IMR-90 (cell line): ENCODE data around the gene RPS6KA2. TPM values are rescaled to one million over a fixed set of nuclear protein-coding genes. Genes with fewer than 3 reads are reported as not detected.
A peak's percentile ranks its signal among the peaks of the same experiment; 100 is the strongest.

Experiments used
- ATAC-seq: fragments of 200-7000 bp; cut with Tn5 transposase; 2 replicates; pipeline ENCODE4 v1.9.1; 2020; ENCODE audit warnings: low read depth, mild to moderate bottlenecking, moderate library complexity
- BruUV-seq: library from RNA; stranded (reverse); fragments of 400-500 nt; replicated peaks from 2 replicates; lab custom pipeline; 2021; lab: Mats Ljungman, UMichigan
- CTCF ChIA-PET: fragments of 300-600 bp; formaldehyde crosslinking; extraction: SDS; loops from one replicate; lab custom pipeline; 2021; ENCODE audit warnings: antibody characterized with exemption; lab: Yijun Ruan, JAX
- POLR2A ChIA-PET: fragments of 300-600 bp; sonication (Branson Sonifier 250); formaldehyde crosslinking; loops from one replicate; lab custom pipeline; 2022; ENCODE audit warnings: antibody characterized with exemption; ENCODE audit not compliant: unreplicated experiment; lab: Charles Lee
- DNase-seq: peaks from one replicate; pipeline ENCODE4 v3.0.0; 2013
- H2AFZ ChIP-seq: replicated peaks from 2 replicates; pipeline ENCODE3; 2013; ENCODE audit warnings: low read length, mild to moderate bottlenecking; ENCODE audit not compliant: poor library complexity
- H2AK5ac ChIP-seq: 2 replicates; pipeline ENCODE4 v1.6.1; 2013; ENCODE audit warnings: low read depth, low read length, inconsistent platforms
- H2AK9ac ChIP-seq: replicated peaks from 2 replicates; pipeline ENCODE3; 2013; ENCODE audit warnings: mild to moderate bottlenecking, low read depth, low read length, moderate library complexity; ENCODE audit not compliant: poor library complexity
- H2BK120ac ChIP-seq: 2 replicates; pipeline ENCODE4 v1.6.1; 2013; ENCODE audit warnings: low read depth, low read length, inconsistent platforms
- H2BK15ac ChIP-seq: 3 replicates; pipeline ENCODE4 v1.6.1; 2013; ENCODE audit warnings: low read depth, low read length, inconsistent platforms
- H2BK20ac ChIP-seq: 2 replicates; pipeline ENCODE4 v1.6.1; 2013; ENCODE audit warnings: low read depth, mild to moderate bottlenecking, inconsistent platforms, low read length, moderate library complexity
- H2BK5ac ChIP-seq: 2 replicates; pipeline ENCODE4 v1.6.1; 2013; ENCODE audit warnings: mild to moderate bottlenecking, low read depth, low read length, inconsistent platforms; ENCODE audit not compliant: poor library complexity, severe bottlenecking
- H3K14ac ChIP-seq: replicated peaks from 2 replicates; pipeline ENCODE4 v1.6.1; 2013; ENCODE audit warnings: low read depth, low read length, inconsistent platforms
- H3K18ac ChIP-seq: 2 replicates; pipeline ENCODE4 v1.6.1; 2013; ENCODE audit warnings: low read depth, low read length, control low read depth
- H3K23ac ChIP-seq: 2 replicates; pipeline ENCODE4 v1.6.1; 2013; ENCODE audit warnings: low read depth, low read length, inconsistent platforms
- H3K27ac ChIP-seq: 2 replicates; pipeline ENCODE4 v1.5.1; 2013; ENCODE audit warnings: mild to moderate bottlenecking, control low read depth, low read length; ENCODE audit not compliant: insufficient read depth
- H3K27me3 ChIP-seq: 2 replicates; pipeline ENCODE4 v1.6.1; 2013; ENCODE audit warnings: low read length; ENCODE audit not compliant: control insufficient read depth, insufficient read depth
- H3K36me3 ChIP-seq: 2 replicates; pipeline ENCODE4 v1.6.1; 2013; ENCODE audit warnings: low read length, mixed read lengths; ENCODE audit not compliant: control insufficient read depth, insufficient read depth
- H3K4ac ChIP-seq: 2 replicates; pipeline ENCODE4 v1.6.1; 2013; ENCODE audit warnings: low read depth, low read length, inconsistent platforms
- H3K4me1 ChIP-seq: 2 replicates; pipeline ENCODE4 v1.6.1; 2013; ENCODE audit warnings: low read length, mixed read lengths; ENCODE audit not compliant: control insufficient read depth, insufficient read depth
- H3K4me2 ChIP-seq: 2 replicates; pipeline ENCODE4 v1.6.1; 2013; ENCODE audit warnings: low read depth, mild to moderate bottlenecking, control low read depth, low read length, moderate library complexity
- H3K4me3 ChIP-seq: 2 replicates; pipeline ENCODE4 v1.5.1; 2013; ENCODE audit warnings: low read depth, mild to moderate bottlenecking, control low read depth, low read length, moderate library complexity; ENCODE audit not compliant: insufficient read depth
- H3K56ac ChIP-seq: 2 replicates; pipeline ENCODE4 v1.6.1; 2013; ENCODE audit warnings: low read length, inconsistent platforms; ENCODE audit not compliant: insufficient read depth; ENCODE audit errors: extremely low read depth
- H3K79me1 ChIP-seq, 2 experiments: 2 replicates each; pipeline ENCODE4 v1.6.1; 2013; ENCODE audit warnings: low read length in 2 of 2, inconsistent platforms in 1 of 2, low read depth in 1 of 2
- H3K9ac ChIP-seq: 2 replicates; pipeline ENCODE4 v1.6.1; 2013; ENCODE audit warnings: low read depth, low read length, control low read depth
- H3K9me1 ChIP-seq: 2 replicates; pipeline ENCODE4 v1.6.1; 2013; ENCODE audit warnings: low read length, inconsistent platforms; ENCODE audit not compliant: insufficient read depth
- H3K9me3 ChIP-seq: 2 replicates; pipeline ENCODE4 v1.6.1; 2013; ENCODE audit warnings: low read length; ENCODE audit not compliant: control insufficient read depth, insufficient read depth
- H4K20me1 ChIP-seq: 2 replicates; pipeline ENCODE4 v1.6.1; 2013; ENCODE audit warnings: low read length, inconsistent platforms; ENCODE audit not compliant: insufficient read depth
- H4K5ac ChIP-seq: 2 replicates; pipeline ENCODE4 v1.6.1; 2013; ENCODE audit warnings: mild to moderate bottlenecking, low read depth, low read length, control low read depth
- H4K8ac ChIP-seq, 2 experiments: 2 replicates each; pipeline ENCODE4 v1.6.1; 2013; ENCODE audit warnings: low read depth in 2 of 2, low read length in 2 of 2, control low read depth in 1 of 2, inconsistent platforms in 1 of 2
- H4K91ac ChIP-seq: 2 replicates; pipeline ENCODE4 v1.6.1; 2013; ENCODE audit warnings: low read depth, low read length, inconsistent platforms; ENCODE audit not compliant: insufficient read depth
- CEBPB ChIP-seq: IDR thresholded peaks from 2 replicates; pipeline ENCODE4 v1.6.1; 2012; ENCODE audit warnings: low read depth, low read length, improper control_type of control experiment
- WGBS, 2 experiments: methylation state at CpG; one replicate each; pipeline versions ENCODE4 v1.1.5 to v1.1.7; 2013; ENCODE audit warnings: missing lambda C conversion rate in 2 of 2; ENCODE audit not compliant: insufficient read length in 1 of 2; ENCODE audit errors: extremely low coverage in 2 of 2; 5-methylcytosine and 5-hydroxymethylcytosine counted together
- dilution Hi-C: fragments of 300-500 bp; cut with HindIII; formaldehyde crosslinking; loops from one replicate; pipeline ENCODE4 v1.14.3; 2018; ENCODE audit warnings: low sequenced_read_pairs; ENCODE audit not compliant: unreplicated experiment
- in situ Hi-C: fragments of 300-500 bp; cut with MboI; formaldehyde crosslinking; loops from 3 replicates; pipeline ENCODE4 v1.14.3; 2019; ENCODE audit warnings: low sequenced_read_pairs, inconsistent platforms, mixed read lengths
- intact Hi-C: fragments of 100-400 bp; cut with micrococcal nuclease; formaldehyde crosslinking; loops from 2 replicates; pipeline ENCODE4 v1.10.0; 2022
- polyA plus RNA-seq, 3 experiments: library from polyadenylated mRNA; depleted of rRNA; stranded (reverse); fragments of >200 nt; gene quantifications; 2 replicates each; pipeline ENCODE4 v1.2.3, GENCODE V29; 2012; ENCODE audit warnings: low replicate concordance in 1 of 3
- total RNA-seq: library from RNA; depleted of rRNA; stranded (reverse); fragments of >200 nt; gene quantifications from 2 replicates; pipeline ENCODE4 v1.2.3, GENCODE V29; 2012

RPS6KA2 gene
- total and polyA plus RNA-seq, 2 of the 4 experiments (the other 2 are of a cell fraction) = 26.9 to 31.3 TPM

GRCh38 chr6:166419286-166419685 lies 207.8 kb downstream of the RPS6KA2 start:
- Histone ChIP-seq H3K9me1 (peaks cover 16% of the 10 kb centered on the region), H3K4me1 (no peaks in the 10 kb centered on the region), H3K14ac (no peak overlapping the region), H4K8ac (no peak overlapping the region), H2AFZ (no peak overlapping the region), H4K91ac (no peak overlapping the region), H3K27me3 (no peaks in the 10 kb centered on the region), H3K9ac (no peak overlapping the region), H2BK20ac (no peak overlapping the region), H3K4me3 (no peak overlapping the region), H3K36me3 (peaks cover 68% of the 10 kb centered on the region), H4K20me1 (peaks cover 3% of the 10 kb centered on the region; the same call in 1 of the 2 replicates), H2BK5ac (no peak overlapping the region), H3K4ac (no peak overlapping the region), H3K79me1 (0 out of 4 replicates have a peak, but pooled peaks cover 0 to 8% of the 10 kb centered on the region in 2 experiments), H2AK9ac (no peak overlapping the region), H2BK15ac (no peak overlapping the region), H4K5ac (no peak overlapping the region), H3K23ac (no peak overlapping the region), H3K4me2 (no peak overlapping the region), H2AK5ac (no peak overlapping the region), H3K56ac (no peak overlapping the region), H2BK120ac (no peak overlapping the region), H3K9me3 (no peaks in the 10 kb centered on the region), H3K18ac (no peak overlapping the region), H3K27ac (no peak overlapping the region)
- no peak for TF ChIP-seq CEBPB
- DNase-seq (peak; percentile 47), ATAC-seq (no peak)
- dilution Hi-C loops = no loop called here
- intact Hi-C loops = no loop called here
- BruUV-seq = no TSS peak
- in situ Hi-C loops = no loop called here
- 93% methylated on average over 3 of the region's 7 CpGs; no CpG with 5 or more reads in 1 of the 2 experiments for WGBS, 2 experiments
- ChIA-PET CTCF (no interaction called here), POLR2A (no interaction called here)
